Neuron (in vitro differentiated cells): ENCODE measurements around the gene ASXL1.
"Not testable (repeated sequence)": the region's sequence is repeated elsewhere in the genome, so short reads cannot be mapped to it uniquely, and the experiment has no call there.

ENCODE experiments used
- H2AFZ ChIP-seq: one replicate; pipeline ENCODE4 v1.6.1; 2013; ENCODE audit warnings: low read depth, mild to moderate bottlenecking, inconsistent platforms, low read length, moderate library complexity
- H3K27me3 ChIP-seq: one replicate; pipeline ENCODE4 v1.6.1; 2013; ENCODE audit warnings: low read length; ENCODE audit not compliant: insufficient read depth
- H3K36me3 ChIP-seq: one replicate; pipeline ENCODE4 v1.6.1; 2013; ENCODE audit warnings: low read length; ENCODE audit not compliant: insufficient read depth
- H3K4me1 ChIP-seq: one replicate; pipeline ENCODE4 v1.6.1; 2013; ENCODE audit warnings: low read length; ENCODE audit not compliant: insufficient read depth
- H3K4me3 ChIP-seq: 2 replicates; pipeline ENCODE4 v1.5.1; 2013; ENCODE audit warnings: mild to moderate bottlenecking, low read length, moderate library complexity
- H3K9me3 ChIP-seq: one replicate; pipeline ENCODE4 v1.6.1; 2013; ENCODE audit warnings: low read length

ASXL1 gene

DNA sequence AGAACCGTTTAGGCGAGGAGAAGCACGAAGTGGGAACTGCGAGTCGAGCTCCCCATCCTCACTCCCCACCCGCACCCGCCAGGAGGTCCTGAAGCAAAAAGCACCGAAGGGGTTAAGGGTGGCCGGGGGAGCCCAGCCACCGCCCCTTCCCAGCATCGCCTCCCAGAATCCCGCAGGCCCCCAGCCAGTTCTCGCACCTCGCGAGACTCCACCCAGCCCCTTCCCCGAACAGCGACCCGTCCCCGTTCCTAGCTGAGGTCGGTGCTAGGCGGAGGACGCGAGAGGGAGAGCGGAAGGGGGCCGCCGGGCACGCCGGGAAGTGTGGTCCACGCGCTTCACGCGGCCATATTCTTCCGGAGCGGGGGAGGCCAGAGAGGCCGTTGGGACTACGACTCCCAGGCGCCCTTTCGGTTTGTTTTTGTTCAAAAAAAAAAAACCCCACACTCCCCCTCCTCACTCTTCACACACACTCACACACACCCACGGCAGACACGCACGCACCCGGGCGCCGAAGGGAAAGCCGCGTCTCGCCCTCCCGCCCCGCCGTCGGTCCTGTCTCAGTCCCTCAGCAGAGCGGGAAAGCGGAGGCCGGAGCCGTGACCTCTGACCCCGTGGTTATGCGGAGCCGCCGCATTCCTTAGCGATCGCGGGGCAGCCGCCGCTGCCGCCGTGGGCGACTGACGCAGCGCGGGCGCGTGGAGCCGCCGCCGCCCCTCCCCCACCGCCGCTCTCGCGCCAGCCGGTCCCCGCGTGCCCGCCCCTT, at the start of gene ASXL1:
Gene ASXL1 (plus strand): TSS at position 463 of the 763 bp plus-strand sequence. CDS start 445 bp downstream, outside the sequence.
- H2AFZ ChIP-seq, result peak within 1 kb of the TSS; percentile 76
- H3K9me3 ChIP-seq, result no peaks in the 10 kb centered on the region
- no peaks in the 10 kb centered on the region for H3K36me3 ChIP-seq
- H3K4me1 ChIP-seq, result peaks cover 20% of the 10 kb centered on the region
- H3K4me3 ChIP-seq, result peak within 1 kb of the TSS; percentile 81
- no peaks in the 10 kb centered on the region for H3K27me3 ChIP-seq

DNA sequence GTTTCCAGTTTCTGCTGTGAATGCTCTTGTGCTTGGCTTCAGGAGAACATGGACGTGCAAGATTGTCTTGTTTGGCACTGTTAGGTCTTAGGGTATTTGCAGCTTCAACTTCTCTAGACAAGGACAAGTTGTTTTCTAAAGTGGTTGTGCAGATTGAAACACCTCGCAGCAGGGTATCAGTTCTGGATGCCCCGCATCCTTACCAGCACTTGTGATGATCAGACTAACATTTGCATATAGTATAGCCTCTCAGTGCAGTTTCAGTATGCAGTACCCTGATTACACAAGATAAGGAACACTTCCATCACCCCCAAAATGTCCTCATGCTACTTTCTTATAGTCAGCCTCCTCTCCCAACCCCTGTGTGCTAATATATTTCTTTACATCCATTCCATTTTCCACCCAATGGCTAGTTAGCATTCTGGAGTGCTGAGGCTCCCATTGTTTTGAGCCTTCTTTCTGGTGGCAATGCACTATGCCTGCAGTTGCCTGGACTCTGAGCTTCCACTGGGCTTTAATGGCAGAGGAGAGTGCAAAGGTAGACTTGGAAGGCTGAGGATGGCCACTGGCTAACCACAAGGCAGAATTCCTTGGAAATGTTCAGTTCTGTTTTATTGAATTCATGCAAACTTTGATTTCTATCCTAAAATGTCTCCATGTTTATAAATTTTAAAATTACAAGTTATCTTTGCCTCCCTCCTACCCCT, 45.3 kb upstream of the ASXL1 start:
- no peak overlapping the region for H3K4me3 ChIP-seq
- no peaks in the 10 kb centered on the region for H3K27me3 ChIP-seq
- peaks cover 47% of the 10 kb centered on the region for H3K36me3 ChIP-seq
- H3K4me1 ChIP-seq, result no peaks in the 10 kb centered on the region
- no peaks in the 10 kb centered on the region for H3K9me3 ChIP-seq
- no peak overlapping the region for H2AFZ ChIP-seq

DNA sequence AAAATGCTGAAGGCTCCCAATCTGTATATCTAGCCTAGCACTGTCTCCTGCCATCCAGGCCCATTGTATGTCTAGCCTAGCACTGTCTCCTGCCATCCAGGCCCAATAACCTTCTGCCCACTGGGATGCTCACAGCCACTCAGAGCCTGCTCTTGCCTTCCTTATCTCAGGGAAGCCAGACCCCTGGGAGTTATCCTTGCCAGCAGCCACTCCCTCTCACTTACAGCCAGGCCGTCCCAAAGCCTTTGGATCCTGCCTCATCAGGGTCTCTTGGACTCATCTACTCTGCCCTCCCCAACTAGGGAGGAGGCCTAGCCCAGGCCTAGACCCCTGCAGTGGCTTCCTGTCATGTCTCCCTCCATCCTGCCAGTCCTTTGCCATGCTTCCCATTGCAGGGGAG, 43.4 kb upstream of the ASXL1 start:
- H3K4me1 ChIP-seq, result no peaks in the 10 kb centered on the region

DNA sequence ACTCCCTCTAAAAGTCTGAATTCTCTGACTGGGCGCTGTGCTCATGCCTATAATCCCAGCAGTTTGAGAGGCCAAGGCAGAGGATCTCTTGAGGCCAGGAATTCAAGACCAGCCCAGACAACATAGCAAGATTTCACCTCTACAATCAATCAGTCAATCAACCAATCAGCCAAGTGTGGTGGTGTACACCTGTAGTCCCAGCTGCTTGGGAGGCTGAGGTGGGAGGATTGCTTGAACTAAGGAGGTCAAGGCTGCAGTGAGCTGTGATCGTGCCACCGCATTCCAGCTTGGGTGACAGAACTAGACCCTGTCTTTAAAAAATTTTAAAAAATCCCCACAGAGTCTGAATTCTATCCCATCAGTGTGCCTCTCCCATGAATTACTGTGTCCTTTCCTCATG, 42.7 kb upstream of the ASXL1 start:
- H3K4me3 ChIP-seq, result no peak overlapping the region
- no peaks in the 10 kb centered on the region for H3K4me1 ChIP-seq
- peaks cover 44% of the 10 kb centered on the region for H3K36me3 ChIP-seq
- H3K9me3 ChIP-seq, result no peaks in the 10 kb centered on the region
- H2AFZ ChIP-seq, result no peak overlapping the region
- H3K27me3 ChIP-seq, result no peaks in the 10 kb centered on the region

More for the DNA sequence above, 43.4 kb upstream of the ASXL1 start:
- Histone ChIP-seq H3K4me3 (no peak overlapping the region), H2AFZ (no peak overlapping the region), H3K9me3 (no peaks in the 10 kb centered on the region), H3K36me3 (peaks cover 51% of the 10 kb centered on the region), H3K27me3 (no peaks in the 10 kb centered on the region)

DNA sequence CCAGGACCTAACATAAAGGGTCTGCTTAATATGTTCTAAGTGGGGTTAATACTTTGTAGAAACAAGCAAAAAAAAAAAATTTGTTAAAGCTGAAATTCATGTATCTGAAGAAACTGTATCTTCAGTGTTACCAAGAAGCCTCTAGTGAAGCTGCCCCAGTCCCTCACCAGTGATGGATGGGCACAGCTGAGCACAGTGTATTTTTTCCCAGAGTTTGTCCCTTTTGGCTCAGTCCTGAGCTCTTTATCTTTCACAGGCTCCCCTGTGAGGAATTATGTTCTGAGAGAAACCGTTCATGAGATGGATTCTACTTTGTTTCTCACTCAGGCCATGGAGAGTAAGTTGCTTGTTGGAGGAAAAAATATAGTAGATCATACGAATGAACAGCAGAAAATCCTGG, 42.2 kb upstream of the ASXL1 start:
- no peak overlapping the region for H2AFZ ChIP-seq
- H3K4me3 ChIP-seq, result no peak overlapping the region
- H3K4me1 ChIP-seq, result no peaks in the 10 kb centered on the region
- no peaks in the 10 kb centered on the region for H3K27me3 ChIP-seq
- peaks cover 39% of the 10 kb centered on the region for H3K36me3 ChIP-seq
- no peaks in the 10 kb centered on the region for H3K9me3 ChIP-seq

DNA sequence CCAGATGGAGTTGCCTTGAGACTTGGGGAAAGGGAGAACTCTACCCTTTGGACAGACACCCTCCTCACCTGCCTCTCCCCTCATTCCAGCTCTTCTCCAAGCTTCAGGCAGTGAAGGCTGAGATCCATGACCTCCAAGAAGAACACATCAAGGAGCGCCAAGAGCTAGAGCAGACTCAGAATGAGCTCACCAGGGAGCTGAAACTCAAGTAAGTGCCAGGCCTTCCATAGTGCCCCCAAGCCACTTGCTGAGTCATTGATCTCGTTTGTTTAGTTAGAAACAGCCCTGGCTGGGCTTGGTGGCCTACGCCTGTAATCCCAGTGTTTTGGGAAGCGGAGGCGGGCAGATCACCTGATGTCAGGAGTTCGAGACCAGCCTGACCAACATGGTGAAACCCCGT, 41.5 kb upstream of the ASXL1 start:
- Histone ChIP-seq H3K9me3 (no peaks in the 10 kb centered on the region), H2AFZ (no peak overlapping the region), H3K4me3 (no peak overlapping the region), H3K36me3 (peaks cover 37% of the 10 kb centered on the region), H3K4me1 (no peaks in the 10 kb centered on the region), H3K27me3 (no peaks in the 10 kb centered on the region)

DNA sequence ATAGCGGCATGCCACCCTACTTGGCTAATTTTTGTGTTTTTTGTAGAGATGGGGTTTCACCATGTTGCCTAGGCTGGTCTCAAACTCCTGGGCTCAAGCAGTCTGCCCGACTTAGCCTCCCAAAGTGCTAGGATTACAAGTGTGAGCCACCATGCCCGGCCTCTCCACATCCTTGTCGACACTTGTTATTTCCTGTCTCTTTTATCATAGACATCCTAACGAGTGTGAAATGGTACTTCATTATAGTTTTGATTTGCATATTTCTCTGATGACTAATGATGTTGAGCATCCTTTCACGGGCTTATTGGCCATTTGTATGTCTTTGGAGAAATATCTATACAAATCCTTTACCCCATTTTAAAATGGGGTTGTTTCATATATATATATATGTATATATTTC, 39.0 kb upstream of the ASXL1 start:
- Histone ChIP-seq H3K36me3 (peaks cover 28% of the 10 kb centered on the region), H3K4me1 (no peaks in the 10 kb centered on the region), H3K9me3 (no peaks in the 10 kb centered on the region), H3K4me3 (no peak overlapping the region), H3K27me3 (no peaks in the 10 kb centered on the region), H2AFZ (no peak overlapping the region)

DNA sequence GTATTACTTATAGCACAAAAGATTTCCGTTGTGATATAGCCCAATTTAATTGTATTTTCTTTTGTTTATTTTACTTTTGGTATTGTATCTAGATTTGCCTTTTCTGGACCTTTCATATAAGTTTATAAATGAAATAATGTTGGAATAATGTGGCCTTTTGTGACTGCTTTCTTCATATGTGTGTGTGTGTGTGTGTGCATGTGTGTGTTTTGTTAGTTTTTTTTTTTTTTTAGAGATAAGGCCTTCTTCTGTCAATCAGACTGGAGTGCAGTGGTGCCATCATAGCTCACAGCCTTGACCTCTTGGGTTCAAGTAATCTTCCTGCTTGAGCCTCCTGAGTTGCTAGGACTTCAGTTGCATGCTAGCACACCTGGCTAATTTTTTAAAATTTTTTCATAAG, 37.8 kb upstream of the ASXL1 start:
- peaks cover 29% of the 10 kb centered on the region for H3K36me3 ChIP-seq
- H2AFZ ChIP-seq, result no peak overlapping the region
- no peaks in the 10 kb centered on the region for H3K9me3 ChIP-seq
- H3K4me3 ChIP-seq, result no peak overlapping the region
- no peaks in the 10 kb centered on the region for H3K27me3 ChIP-seq
- H3K4me1 ChIP-seq, result no peaks in the 10 kb centered on the region

DNA sequence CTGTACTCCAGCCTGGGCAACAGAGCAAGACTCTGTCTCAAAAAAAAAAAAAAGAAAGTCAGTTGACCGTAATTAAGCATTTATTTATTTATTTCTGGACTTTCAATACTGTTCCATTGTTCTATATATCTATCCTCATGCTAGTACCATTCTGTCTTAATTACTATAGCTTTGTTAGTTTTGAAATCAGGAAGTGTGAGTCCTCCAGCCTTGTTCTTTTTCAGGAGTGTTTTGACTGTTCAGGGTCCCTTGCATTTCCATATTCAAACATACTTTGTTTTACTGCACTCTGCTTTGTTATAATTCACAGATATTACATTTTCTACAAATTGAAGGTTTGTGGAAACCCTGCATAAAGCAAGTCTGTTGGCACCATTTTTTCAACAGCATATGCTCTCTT, 36.7 kb upstream of the ASXL1 start:
- H3K4me1 ChIP-seq, result no peaks in the 10 kb centered on the region
- peaks cover 23% of the 10 kb centered on the region for H3K36me3 ChIP-seq
- no peaks in the 10 kb centered on the region for H3K9me3 ChIP-seq
- no peak overlapping the region for H3K4me3 ChIP-seq
- H2AFZ ChIP-seq, result no peak overlapping the region
- H3K27me3 ChIP-seq, result no peaks in the 10 kb centered on the region

DNA sequence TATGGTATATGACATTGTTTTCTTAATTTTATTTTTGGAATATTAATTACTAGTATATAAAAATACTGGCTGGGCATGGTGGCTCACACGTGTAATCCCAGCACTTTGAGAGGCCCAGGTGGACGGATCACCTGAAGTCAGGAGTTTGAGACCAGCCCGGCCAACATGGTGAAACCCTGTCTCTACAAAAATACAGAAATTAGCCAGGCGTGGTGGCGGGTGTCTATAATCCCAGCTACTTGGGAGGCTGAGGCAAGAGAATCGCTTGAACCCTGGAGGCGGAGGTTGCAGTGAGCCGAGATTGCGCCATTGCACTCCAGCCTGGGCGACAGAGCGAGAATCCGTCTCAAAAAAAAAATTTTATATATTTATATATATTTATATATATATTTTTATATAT, 35.9 kb upstream of the ASXL1 start:
- H3K4me3 ChIP-seq, H2AFZ ChIP-seq, H3K4me1 ChIP-seq, H3K9me3 ChIP-seq, H3K27me3 ChIP-seq: not testable (repeated sequence)
- H3K36me3 ChIP-seq, result peaks cover 18% of the 10 kb centered on the region

DNA sequence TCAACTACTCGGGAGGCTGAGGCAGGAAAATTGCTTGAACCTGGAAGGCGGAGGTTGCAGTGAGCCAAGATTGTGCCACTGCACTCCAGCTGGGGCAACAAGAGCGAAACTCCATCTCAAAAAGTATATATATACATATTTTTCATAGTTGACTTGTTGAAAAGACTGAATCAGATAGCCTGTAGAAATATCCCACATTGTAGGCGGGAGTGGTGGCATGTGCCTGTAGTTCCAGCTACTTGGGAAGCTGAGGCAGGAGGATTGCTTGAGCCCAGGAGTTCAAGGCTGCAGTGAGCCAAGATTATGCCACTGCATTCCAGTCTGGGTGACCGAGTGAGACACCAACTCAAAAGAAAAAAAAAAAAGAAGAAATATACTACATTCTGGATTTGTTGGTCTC, 34.4 kb upstream of the ASXL1 start:
- H3K4me3 ChIP-seq, H3K9me3 ChIP-seq, H3K4me1 ChIP-seq, H3K27me3 ChIP-seq, H2AFZ ChIP-seq: not testable (repeated sequence)
- H3K36me3 ChIP-seq, result peaks cover 15% of the 10 kb centered on the region

DNA sequence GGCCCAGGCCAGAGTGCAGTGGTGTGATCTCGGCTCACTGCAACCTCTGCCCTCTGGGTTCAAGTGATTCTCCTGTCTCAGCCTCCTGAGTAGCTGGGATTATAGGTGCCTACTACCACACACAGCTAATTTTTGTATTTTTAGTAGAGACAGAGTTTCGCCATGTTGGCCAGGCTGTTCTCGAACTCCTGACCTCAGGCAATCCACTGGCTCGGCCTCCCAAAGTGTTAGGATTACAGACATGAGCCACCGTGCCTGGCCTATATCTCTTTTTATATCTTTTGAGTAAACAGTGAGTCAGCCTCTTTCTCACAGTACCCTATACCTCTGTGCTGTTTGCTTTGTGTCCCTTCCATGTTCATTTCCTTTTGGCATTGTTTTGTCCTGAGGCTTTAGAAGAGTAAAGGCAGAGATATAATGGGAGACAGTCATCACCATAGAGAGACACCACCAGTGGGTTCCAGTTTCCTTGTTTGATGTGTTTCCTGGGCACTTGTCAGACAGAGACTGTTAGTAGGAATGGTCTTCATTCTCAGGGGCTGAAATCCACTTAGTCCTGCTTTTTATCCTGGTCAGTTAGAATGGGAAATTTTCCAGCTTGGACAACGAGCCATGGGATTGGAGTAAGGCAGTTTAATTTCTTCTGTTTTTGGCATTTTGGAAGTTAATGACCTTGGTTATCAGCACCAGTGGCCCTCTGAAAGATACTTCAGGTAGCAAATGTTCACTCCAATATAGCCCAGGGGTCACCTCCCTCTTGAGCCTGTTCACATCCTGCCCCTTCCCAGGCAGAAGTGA, 32.2 kb upstream of the ASXL1 start:
- Histone ChIP-seq H2AFZ (no peak overlapping the region), H3K27me3 (no peaks in the 10 kb centered on the region), H3K9me3 (no peaks in the 10 kb centered on the region), H3K36me3 (peaks cover 28% of the 10 kb centered on the region), H3K4me3 (no peak overlapping the region), H3K4me1 (no peaks in the 10 kb centered on the region)

DNA sequence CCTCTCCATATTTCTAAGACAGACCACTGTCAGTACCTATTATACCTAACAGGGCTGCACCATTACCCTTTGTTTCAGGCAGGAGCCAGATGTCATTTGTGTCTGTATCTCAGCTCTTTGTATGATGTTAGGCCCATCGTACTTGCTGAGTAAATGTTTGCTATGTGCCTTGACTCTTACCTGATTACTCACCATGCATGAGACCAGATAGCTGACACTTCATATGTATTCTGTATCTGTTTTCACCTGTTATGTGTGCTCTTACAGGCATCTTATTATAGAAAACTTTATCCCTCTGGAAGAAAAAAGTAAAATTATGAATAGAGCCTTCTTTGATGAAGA, 31.7 kb upstream of the ASXL1 start:
- no peaks in the 10 kb centered on the region for H3K9me3 ChIP-seq
- no peaks in the 10 kb centered on the region for H3K4me1 ChIP-seq
- H3K4me3 ChIP-seq, result no peak overlapping the region

More for the DNA sequence above, 31.7 kb upstream of the ASXL1 start:
- Histone ChIP-seq H3K36me3 (peaks cover 34% of the 10 kb centered on the region), H3K27me3 (no peaks in the 10 kb centered on the region), H2AFZ (no peak overlapping the region)
